Stomach (tissue), 4 donors: Measurements from ENCODE around the gene NUDT8.

ENCODE experiments used
- CTCF ChIP-seq, 7 experiments: fragments of 450-650 bp in 4 of 7; fragments of 200-600 bp in 3 of 7; sonication (generic) in 3 of 7; IDR thresholded peaks; one replicate each; pipeline ENCODE4 v1.5.1; 2016 to 2019; ENCODE audit warnings: antibody characterized with exemption in 7 of 7, control low read depth in 2 of 7, mild to moderate bottlenecking in 1 of 7
- POLR2AphosphoS5 ChIP-seq, 3 donors: sonication (generic); formaldehyde crosslinking; IDR thresholded peaks; one replicate each; pipeline ENCODE4 v1.6.1; 2016; ENCODE audit warnings: antibody characterized with exemption in 3 of 3

- TF ChIP-seq CTCF (IDR thresholded peaks at IDR 0.05): no peak
- no peak for TF ChIP-seq POLR2AphosphoS5 (IDR thresholded peaks at IDR 0.05)
Measured at GRCh38 chr11:67627812-67628624, 1.7 kb downstream of the NUDT8 start.
